HL-60 (cell line): ENCODE data around the gene ZNF444.
A peak's percentile ranks its signal among the peaks of the same experiment; 100 is the strongest.

ENCODE experiments used
- DNase-seq, 2 experiments: peaks; one replicate each; pipeline ENCODE4 v3.0.0-alpha.2; 2010 to 2020; ENCODE audit warnings: low read depth in 1 of 2, low spot score in 1 of 2
- H3K27ac ChIP-seq: fragments of 250-450 bp; sonication (Bioruptor Pico); replicated peaks from 2 replicates; pipeline ENCODE4 v1.5.1; 2020; ENCODE audit warnings: mild to moderate bottlenecking, moderate library complexity
- H3K27me3 ChIP-seq: fragments of 250-450 bp; sonication (Bioruptor Pico); 2 replicates; pipeline ENCODE4 v1.5.1; 2021; ENCODE audit warnings: mild to moderate bottlenecking, moderate library complexity; ENCODE audit not compliant: insufficient read depth, poor library complexity, severe bottlenecking
- H3K4me3 ChIP-seq: replicated peaks from 2 replicates; pipeline ENCODE4 v1.5.1; 2011; ENCODE audit warnings: mild to moderate bottlenecking, control low read depth, low read length; ENCODE audit not compliant: insufficient read depth
- CTCF ChIP-seq: IDR thresholded peaks from one replicate; pipeline ENCODE4 v1.5.1; 2011; ENCODE audit warnings: low read length, control low read depth, inconsistent platforms; ENCODE audit not compliant: insufficient read depth
- GABPA ChIP-seq: IDR thresholded peaks from 2 replicates; pipeline ENCODE4 v1.6.1; 2012; ENCODE audit warnings: low read depth
- POLR2AphosphoS5 ChIP-seq: IDR thresholded peaks from 2 replicates; pipeline ENCODE4 v1.6.1; 2012; ENCODE audit warnings: low read depth
- REST ChIP-seq: IDR thresholded peaks from 2 replicates; pipeline ENCODE4 v1.6.1; 2012; ENCODE audit warnings: low read depth; ENCODE audit not compliant: insufficient replicate concordance
- SPI1 ChIP-seq: IDR thresholded peaks from 2 replicates; pipeline ENCODE4 v1.6.1; 2012; ENCODE audit warnings: low read depth, mild to moderate bottlenecking, borderline replicate concordance
- long read RNA-seq: library from polyadenylated mRNA; unstranded; transcript quantifications from one replicate; pipeline ENCODE4 v2.0.0, GENCODE V29; 2020

The ZNF444 gene
- long read RNA-seq, transcript ZNF444-211 (5 exons, 1,906 nt) = minor isoform, 5 of 19 reads
- long read RNA-seq, transcript ZNF444-201 (5 exons, 2,042 nt) = major isoform, 13 of 19 reads
- long read RNA-seq, partial matches to known transcripts = 1 of 19 reads
- long read RNA-seq, other reads (novel, unspliced or antisense) = 0 of 19 reads

DNA sequence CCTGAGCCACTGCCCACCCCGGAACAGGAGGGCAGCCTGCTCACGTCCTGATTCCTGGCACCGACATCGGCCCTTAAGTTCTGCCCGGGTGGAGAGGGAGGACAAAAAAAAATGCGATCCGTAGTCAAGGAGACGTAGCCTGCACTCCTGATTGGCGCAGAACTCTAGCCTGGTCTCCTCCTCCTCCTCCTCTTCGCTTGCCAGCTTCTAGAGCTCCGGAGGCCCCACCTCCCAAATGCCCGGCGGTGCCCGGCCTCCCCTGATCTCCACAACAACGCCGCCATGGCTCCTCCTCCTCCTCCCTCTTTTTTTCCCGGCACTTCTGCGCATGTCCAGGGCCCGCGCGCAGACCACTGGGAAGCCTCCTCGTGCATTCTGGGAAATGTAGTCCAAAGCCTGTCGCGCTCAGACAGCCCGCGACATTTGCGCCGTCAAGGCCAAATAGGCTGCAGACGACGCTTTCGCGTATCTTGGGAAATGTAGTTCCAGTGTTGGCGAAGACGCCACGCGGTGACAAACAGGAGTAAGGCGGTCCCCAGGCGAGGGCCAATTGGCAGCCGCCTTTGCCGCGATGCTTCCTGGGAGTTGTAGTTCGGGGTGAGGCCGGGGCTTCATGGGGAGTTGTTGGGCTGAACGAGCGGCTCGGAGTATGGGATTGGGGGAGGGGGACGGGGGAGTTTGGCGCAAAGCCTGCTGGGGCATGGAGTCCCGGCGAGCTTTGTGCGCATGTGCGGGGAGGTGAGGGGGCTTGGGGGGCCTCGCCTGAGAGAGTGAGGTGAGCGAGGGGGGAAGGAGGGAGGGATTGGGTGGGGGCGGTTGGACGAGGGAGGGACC is at the start of gene ZNF444:
Gene ZNF444, plus strand, starts transcription at position 705 of the 834 bp plus-strand sequence. CDS start 5,625 bp downstream, outside the sequence.
- Histone ChIP-seq H3K27me3 (no peaks in the 10 kb centered on the region), H3K4me3 (peak within 1 kb of the TSS; percentile 84), H3K27ac (peak within 1 kb of the TSS; percentile 87)
- DNase-seq = peak; percentile 99
- TF ChIP-seq GABPA (no peak), SPI1 (no peak), POLR2AphosphoS5 (no peak), REST (no peak), CTCF (no peak)

DNA sequence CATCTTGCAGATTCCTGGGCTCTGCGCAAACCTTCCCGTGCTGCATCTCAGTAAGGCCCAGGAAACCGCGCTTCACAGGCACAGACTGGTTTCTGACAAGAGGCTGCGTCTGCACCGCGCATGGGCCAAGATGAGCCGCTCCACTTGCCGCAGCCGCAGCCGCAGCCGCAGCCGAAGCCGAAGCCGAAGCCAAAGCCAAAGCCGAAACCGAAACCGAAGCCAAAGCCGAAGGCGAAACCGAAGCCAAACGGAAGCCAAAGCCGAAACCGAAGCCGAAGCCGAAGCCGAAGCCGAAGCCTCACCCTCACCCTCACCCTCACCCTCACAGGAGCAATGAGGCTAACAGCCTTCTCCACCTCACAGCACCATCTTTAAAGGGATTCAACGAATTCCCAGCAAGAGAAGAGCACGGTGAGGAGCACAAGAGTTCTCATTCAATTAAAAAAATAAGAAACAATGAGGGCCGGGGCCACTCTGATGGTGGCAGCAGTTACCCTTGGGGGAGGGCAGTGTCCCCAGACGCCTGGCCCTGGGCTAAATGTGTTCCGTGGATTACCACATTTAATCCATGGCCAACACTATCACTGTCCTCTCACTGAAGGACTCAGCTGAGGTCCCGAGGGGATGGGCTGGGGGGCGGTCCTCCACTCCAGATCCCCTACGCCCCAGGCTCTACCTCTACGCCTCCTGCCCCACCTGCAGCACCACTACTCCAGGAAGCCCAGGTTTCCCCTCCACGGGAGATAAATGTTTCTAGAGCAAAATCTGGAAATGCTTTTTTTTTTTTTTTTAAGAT is 49.1 kb upstream of the ZNF444 start:
- no peak overlapping the region for H3K4me3 ChIP-seq
- DNase-seq = no peak
- no peak for TF ChIP-seq GABPA
- TF ChIP-seq REST = no peak
- no peak for TF ChIP-seq POLR2AphosphoS5
- no peak for TF ChIP-seq SPI1
- TF ChIP-seq CTCF = no peak
- no peaks in the 10 kb centered on the region for H3K27me3 ChIP-seq
- no peak overlapping the region for H3K27ac ChIP-seq

DNA sequence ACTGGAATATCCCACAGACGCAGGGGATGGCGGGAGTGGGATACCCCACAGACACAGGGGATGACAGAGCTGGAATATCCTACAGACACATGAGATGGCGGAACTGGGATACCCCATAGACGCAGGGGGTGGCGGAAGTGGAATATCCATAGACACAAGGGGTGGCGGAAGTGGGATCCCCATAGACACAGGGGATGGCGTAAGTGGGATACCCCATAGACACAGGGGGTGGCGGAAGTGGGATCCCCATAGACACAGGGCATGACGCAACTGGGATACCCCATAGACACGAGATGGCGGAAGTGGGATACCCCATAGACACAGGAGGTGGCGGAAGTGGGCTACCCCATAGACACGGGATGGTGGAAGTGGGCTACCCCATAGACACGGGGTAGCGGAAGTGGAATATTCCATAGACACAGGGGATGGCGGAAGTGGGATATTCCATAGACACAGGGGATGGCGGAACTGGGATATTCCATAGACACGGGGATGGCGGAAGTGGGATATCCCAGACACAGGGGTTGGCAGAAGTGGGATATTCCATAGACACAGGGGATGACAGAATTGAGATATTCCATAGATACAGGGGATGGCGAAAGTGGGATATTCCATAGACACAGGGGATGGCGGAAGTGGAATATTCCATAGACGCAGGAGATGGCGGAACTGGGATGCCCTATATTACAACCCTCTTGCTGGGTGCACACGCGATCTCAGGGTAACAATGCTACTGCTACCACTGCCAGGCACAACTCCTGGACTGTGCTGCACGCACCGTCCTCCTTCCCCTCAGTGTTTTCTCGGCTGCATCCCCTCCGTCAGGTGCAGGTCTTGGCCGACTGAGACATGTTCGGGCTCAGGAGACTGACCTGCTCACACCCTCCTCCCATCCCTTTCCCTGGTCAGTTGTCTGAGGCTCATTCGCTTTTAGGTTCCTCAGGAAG is 48.1 kb upstream of the ZNF444 start:
- no peak for TF ChIP-seq CTCF
- TF ChIP-seq POLR2AphosphoS5 = peak; percentile 59; the same call in 1 of the 2 replicates
- Histone ChIP-seq H3K27ac (no peak overlapping the region), H3K27me3 (no peaks in the 10 kb centered on the region), H3K4me3 (no peak overlapping the region)
- DNase-seq = no peak
